Neural progenitor cell (in vitro differentiated cells): ENCODE measurements around the gene MACROH2A1. TPM values are rescaled to one million over a fixed set of nuclear protein-coding genes. Genes with fewer than 3 reads are reported as not detected.

ENCODE experiments used
- DNase-seq: peaks from one replicate; pipeline ENCODE4 v3.0.0-alpha.2; 2016; ENCODE audit warnings: low spot score
- H2AFZ ChIP-seq: fragments of 200-600 bp; sonication (generic); replicated peaks from 2 replicates; pipeline ENCODE4 v1.6.1; 2016; ENCODE audit warnings: antibody characterized with exemption
- H3F3A ChIP-seq: fragments of 200-600 bp; sonication (generic); 2 replicates; pipeline ENCODE4 v1.6.1; 2016; ENCODE audit warnings: antibody characterized with exemption, low read depth
- H3K27ac ChIP-seq: fragments of 200-600 bp; sonication (generic); 2 replicates; pipeline ENCODE4 v1.5.1; 2016; ENCODE audit warnings: mild to moderate bottlenecking
- H3K27me3 ChIP-seq: fragments of 200-600 bp; sonication (generic); 2 replicates; pipeline ENCODE4 v1.6.1; 2016; ENCODE audit warnings: mild to moderate bottlenecking, moderate library complexity
- H3K36me3 ChIP-seq: fragments of 200-600 bp; sonication (generic); 2 replicates; pipeline ENCODE4 v1.5.1; 2016
- H3K4me1 ChIP-seq: fragments of 200-600 bp; sonication (generic); 2 replicates; pipeline ENCODE4 v1.6.1; 2016; ENCODE audit warnings: mixed run types
- H3K4me2 ChIP-seq: fragments of 200-600 bp; sonication (generic); 2 replicates; pipeline ENCODE4 v1.6.1; 2016
- H3K4me3 ChIP-seq: fragments of 200-600 bp; sonication (generic); 2 replicates; pipeline ENCODE4 v1.5.1; 2016
- H3K79me2 ChIP-seq: fragments of 200-600 bp; sonication (generic); 2 replicates; pipeline ENCODE4 v1.6.1; 2016; ENCODE audit warnings: low read depth
- H3K9ac ChIP-seq: fragments of 200-600 bp; sonication (generic); 2 replicates; pipeline ENCODE4 v1.6.1; 2016
- H3K9me3 ChIP-seq: fragments of 200-600 bp; sonication (generic); 2 replicates; pipeline ENCODE4 v1.5.1; 2016; ENCODE audit warnings: low read depth
- H4K20me1 ChIP-seq: fragments of 200-600 bp; sonication (generic); 2 replicates; pipeline ENCODE4 v1.6.1; 2016; ENCODE audit warnings: low read depth
- H3K27ac Mint-ChIP-seq: 3 replicates; pipeline ENCODE4 v1.8.0; 2021; ENCODE audit warnings: mixed read lengths
- H3K27me3 Mint-ChIP-seq: 2 replicates; pipeline ENCODE4 v1.8.0; 2022; ENCODE audit warnings: low read depth, mild to moderate bottlenecking, inconsistent platforms, moderate library complexity, mixed read lengths; ENCODE audit not compliant: insufficient read depth
- H3K36me3 Mint-ChIP-seq: 3 replicates; pipeline ENCODE4 v1.8.0; 2021; ENCODE audit warnings: mixed read lengths
- H3K4me1 Mint-ChIP-seq: 3 replicates; pipeline ENCODE4 v1.8.0; 2021; ENCODE audit warnings: mixed read lengths
- H3K4me3 Mint-ChIP-seq: 3 replicates; pipeline ENCODE4 v1.8.0; 2021; ENCODE audit warnings: mild to moderate bottlenecking, moderate library complexity, mixed read lengths
- H3K9me3 Mint-ChIP-seq: 3 replicates; pipeline ENCODE4 v1.8.0; 2020; ENCODE audit warnings: mixed read lengths
- CTCF ChIP-seq: fragments of 200-600 bp; sonication (generic); IDR thresholded peaks from 2 replicates; pipeline ENCODE4 v1.5.1; 2017; ENCODE audit warnings: antibody characterized with exemption, mild to moderate bottlenecking
- EZH2 ChIP-seq: fragments of 200-600 bp; sonication (generic); IDR thresholded peaks from 2 replicates; pipeline ENCODE4 v1.6.1; 2017; ENCODE audit warnings: antibody characterized with exemption, mild to moderate bottlenecking, moderate library complexity
- EZH2phosphoT487 ChIP-seq: fragments of 200-600 bp; sonication (generic); IDR thresholded peaks from 2 replicates; pipeline ENCODE4 v1.6.1; 2017; ENCODE audit warnings: antibody characterized with exemption
- total RNA-seq: library from RNA; depleted of rRNA; stranded (reverse); fragments of >200 nt; gene quantifications from 2 replicates; pipeline ENCODE4 v1.2.3, GENCODE V29; 2015; ENCODE audit warnings: low replicate concordance

The MACROH2A1 gene
- total RNA-seq, 1 donor from 2014 or later: 179 TPM

- Mint-ChIP-seq H3K4me1 (peaks cover 9% of the 10 kb centered on the region), H3K4me3 (no peak overlapping the region), H3K27me3 (peaks cover 2% of the 10 kb centered on the region), H3K36me3 (peaks cover 11% of the 10 kb centered on the region), H3K27ac (no peak overlapping the region), H3K9me3 (no peaks in the 10 kb centered on the region)
- Histone ChIP-seq H3K4me3 (no peak overlapping the region), H2AFZ (no peak overlapping the region), H4K20me1 (peaks cover 9% of the 10 kb centered on the region), H3K4me1 (no peaks in the 10 kb centered on the region), H3K27me3 (no peaks in the 10 kb centered on the region), H3K27ac (no peak overlapping the region), H3K9ac (no peak overlapping the region), H3K9me3 (no peaks in the 10 kb centered on the region), H3F3A (no peaks in the 10 kb centered on the region), H3K4me2 (no peak overlapping the region), H3K36me3 (no peaks in the 10 kb centered on the region), H3K79me2 (no peaks in the 10 kb centered on the region)
- no peak for DNase-seq
- TF ChIP-seq EZH2phosphoT487 (no peak), CTCF (no peak), EZH2 (no peak)
Observed at GRCh38 chr5:135330798-135331096, 68.3 kb downstream of the MACROH2A1 start.

GRCh38 chr5:135329913-135330797 lies 68.9 kb downstream of the MACROH2A1 start:
- H3K27ac Mint-ChIP-seq: no peak overlapping the region
- Histone ChIP-seq H3K4me2 (no peak overlapping the region), H3K79me2 (no peaks in the 10 kb centered on the region), H2AFZ (no peak overlapping the region), H3F3A (no peaks in the 10 kb centered on the region), H3K36me3 (no peaks in the 10 kb centered on the region), H4K20me1 (peaks cover 9% of the 10 kb centered on the region), H3K4me1 (no peaks in the 10 kb centered on the region), H3K9me3 (no peaks in the 10 kb centered on the region), H3K9ac (no peak overlapping the region), H3K27me3 (no peaks in the 10 kb centered on the region), H3K27ac (no peak overlapping the region), H3K4me3 (no peak overlapping the region)
- no peak for DNase-seq
- no peak overlapping the region for H3K4me3 Mint-ChIP-seq
- TF ChIP-seq EZH2phosphoT487 (no peak), EZH2 (no peak), CTCF (no peak)
- peaks cover 12% of the 10 kb centered on the region for H3K4me1 Mint-ChIP-seq
- H3K9me3 Mint-ChIP-seq: no peaks in the 10 kb centered on the region
- peaks cover 10% of the 10 kb centered on the region for H3K36me3 Mint-ChIP-seq
- H3K27me3 Mint-ChIP-seq: peaks cover 2% of the 10 kb centered on the region

- no peaks in the 10 kb centered on the region for H3K9me3 Mint-ChIP-seq
- no peak for TF ChIP-seq CTCF
- TF ChIP-seq EZH2phosphoT487: no peak
- no peak for TF ChIP-seq EZH2
- no peaks in the 10 kb centered on the region for H3K4me1 ChIP-seq
- H3K36me3 Mint-ChIP-seq: peaks cover 4% of the 10 kb centered on the region
- H3K4me1 Mint-ChIP-seq: peaks cover 12% of the 10 kb centered on the region
- H3K9me3 ChIP-seq: no peaks in the 10 kb centered on the region
- no peak for DNase-seq
- H3K27ac Mint-ChIP-seq: no peak overlapping the region
- no peak overlapping the region for H3K4me3 Mint-ChIP-seq
- H3K27me3 ChIP-seq: no peaks in the 10 kb centered on the region
- no peak overlapping the region for H2AFZ ChIP-seq
- H3K27ac ChIP-seq: no peak overlapping the region
- no peak overlapping the region for H3K4me2 ChIP-seq
- peaks cover 9% of the 10 kb centered on the region for H4K20me1 ChIP-seq
- no peaks in the 10 kb centered on the region for H3K79me2 ChIP-seq
- H3F3A ChIP-seq: no peaks in the 10 kb centered on the region
- H3K27me3 Mint-ChIP-seq: peaks cover 2% of the 10 kb centered on the region
- H3K4me3 ChIP-seq: no peak overlapping the region
- no peaks in the 10 kb centered on the region for H3K36me3 ChIP-seq
- no peak overlapping the region for H3K9ac ChIP-seq
Observed at GRCh38 chr5:135329066-135329912, 69.7 kb downstream of the MACROH2A1 start.
